GM12801 (cell line): Measurements from ENCODE around the gene ANKRD28.

Source experiments
- CTCF ChIP-seq: IDR thresholded peaks from one replicate; pipeline ENCODE4 v1.5.1; 2011; ENCODE audit warnings: control low read depth; ENCODE audit not compliant: insufficient read length; ENCODE audit errors: extremely low read depth

ANKRD28 gene

GRCh38 chr3:15628967-15629366 lies 168.8 kb downstream of the ANKRD28 start:
- no peak for TF ChIP-seq CTCF

GRCh38 chr3:15623535-15624440 lies 174.0 kb downstream of the ANKRD28 start:
- TF ChIP-seq CTCF, result no peak
